HG02759 (cell line): Measurements from ENCODE around the gene KARS1.

Experiments
- ATAC-seq: cut with Tn5 transposase; IDR thresholded peaks from one replicate; pipeline ENCODE4 v1.9.1; 2021; ENCODE audit warnings: mild to moderate bottlenecking, moderate library complexity; ENCODE audit not compliant: unreplicated experiment

The KARS1 gene

DNA sequence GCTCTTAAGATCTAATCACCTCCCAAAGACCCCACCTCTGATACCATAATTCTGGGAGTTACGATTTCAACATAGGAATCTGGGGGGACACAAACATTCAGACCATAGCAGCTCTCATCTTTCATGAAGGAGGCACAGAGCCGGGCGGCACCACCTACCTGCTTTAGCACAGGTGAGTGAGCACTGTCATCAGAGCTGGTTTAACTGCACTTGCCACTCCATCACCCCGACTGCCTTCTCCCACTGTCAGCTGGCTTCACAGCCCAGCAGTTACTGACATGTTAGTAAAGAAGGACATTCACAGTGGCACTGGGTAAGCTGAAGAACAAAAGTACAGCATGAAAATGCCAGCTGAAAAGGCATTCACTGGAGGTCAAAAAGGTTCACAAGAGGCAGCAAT, 58.7 kb downstream of the KARS1 start:
- ATAC-seq: no peak

DNA sequence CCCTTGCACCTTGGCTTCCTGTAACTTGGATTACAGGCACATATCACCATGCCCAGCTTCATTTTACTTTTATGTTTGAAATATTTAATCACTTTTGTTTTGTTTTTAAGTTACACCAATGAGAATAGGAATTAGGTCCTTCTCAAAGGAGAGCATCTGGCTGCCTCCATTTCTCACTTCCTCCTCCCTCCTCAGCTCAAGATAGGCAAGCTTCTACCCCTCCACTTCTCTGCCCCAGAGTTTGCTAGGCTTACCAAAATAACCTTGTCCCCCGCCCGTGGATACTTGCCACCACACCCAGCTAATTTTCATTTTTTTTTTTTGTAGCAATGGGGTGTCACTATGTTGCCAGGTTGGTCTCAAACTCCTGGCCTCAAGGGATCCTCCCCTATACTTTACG, 63.4 kb downstream of the KARS1 start:
- no peak for ATAC-seq

DNA sequence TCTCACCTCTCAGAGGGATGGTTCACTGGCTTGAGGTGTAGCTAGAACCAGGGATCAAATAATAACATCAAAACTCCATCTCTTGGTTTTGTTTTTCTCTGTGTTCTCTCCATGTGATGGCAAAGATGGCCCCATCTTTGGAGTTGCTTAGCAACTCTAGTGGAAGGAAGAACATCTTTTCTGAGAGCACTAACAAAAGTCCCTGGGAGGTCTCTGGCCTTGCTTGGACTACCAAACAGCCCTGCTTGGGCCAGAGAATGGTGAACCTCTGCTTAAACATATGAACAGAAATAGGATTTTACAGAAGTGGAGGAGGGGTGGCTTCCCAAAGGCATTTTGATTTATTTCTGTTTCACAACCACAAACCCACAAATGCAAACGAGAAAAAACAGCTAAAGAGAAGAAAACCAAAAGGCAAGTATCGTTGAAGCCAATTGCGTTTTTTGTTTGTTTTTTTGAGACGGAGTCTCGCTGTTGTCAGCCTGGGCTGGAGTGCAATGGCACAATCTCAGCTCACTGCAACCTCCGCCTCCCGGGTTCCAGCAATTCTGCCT, 68.1 kb downstream of the KARS1 start:
- ATAC-seq: no peak

DNA sequence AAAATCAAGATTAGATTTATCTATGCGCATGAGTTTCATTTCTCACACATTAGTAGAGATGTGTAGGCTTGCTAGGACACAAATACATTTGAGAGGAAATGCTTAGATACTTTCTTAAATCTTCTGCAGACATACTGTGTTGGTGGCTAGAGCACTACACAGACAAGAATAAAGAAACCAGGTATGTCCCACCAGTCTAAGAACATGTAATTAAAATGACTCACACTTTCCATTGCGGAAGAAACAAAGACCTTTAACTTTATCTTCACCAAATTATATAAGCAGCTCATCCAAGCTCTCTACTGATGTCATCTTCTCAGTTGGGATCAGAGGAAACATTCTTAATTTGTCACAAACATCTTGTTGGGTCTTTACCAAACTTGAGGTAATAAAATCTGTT, 68.7 kb downstream of the KARS1 start:
- ATAC-seq: no peak

DNA sequence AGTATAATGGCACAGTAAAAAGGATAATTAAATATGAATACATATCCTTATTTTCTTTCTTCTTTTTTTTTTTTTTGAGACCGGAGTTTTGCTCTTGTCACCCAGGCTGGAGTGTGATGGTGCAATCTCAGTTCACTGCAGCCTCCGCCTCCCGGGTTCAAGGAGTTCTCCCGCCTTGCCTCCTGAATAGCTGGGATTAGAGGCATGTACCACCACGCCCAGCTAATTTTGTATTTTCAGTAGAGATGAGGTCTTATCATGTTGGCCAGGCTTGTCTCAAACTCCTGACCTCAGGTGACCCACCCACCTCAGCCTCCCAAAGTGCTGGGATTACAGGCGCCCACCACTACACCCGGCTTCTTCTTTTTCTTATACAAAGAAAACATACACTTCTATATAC, 69.3 kb downstream of the KARS1 start:
- ATAC-seq: no peak
